GM21390 (cell line): ENCODE results near the gene NMT1.

Experiments
- ATAC-seq: cut with Tn5 transposase; IDR thresholded peaks from one replicate; pipeline ENCODE4 v1.9.1; 2021; ENCODE audit not compliant: unreplicated experiment

The NMT1 gene

GRCh38 chr17:45060797-45061605 lies at the start of gene NMT1:
NMT1 (plus strand) TSS chr17:45061317; CDS start chr17:45061330, 13 bp downstream.
- peak; percentile 86 for ATAC-seq

- no peak for ATAC-seq
Observed at GRCh38 chr17:45011767-45012166, 49.4 kb upstream of the NMT1 start.

GRCh38 chr17:45013021-45013997 lies 47.8 kb upstream of the NMT1 start:
- no peak for ATAC-seq

- ATAC-seq, result no peak
Observed at GRCh38 chr17:45016237-45016636, 44.9 kb upstream of the NMT1 start.

- ATAC-seq, result no peak
Observed at GRCh38 chr17:45016823-45017222, 44.3 kb upstream of the NMT1 start.

- no peak for ATAC-seq
Observed at GRCh38 chr17:45018514-45018847, 42.6 kb upstream of the NMT1 start.

GRCh38 chr17:45018848-45019711 lies 42.0 kb upstream of the NMT1 start:
- ATAC-seq, result no peak

- no peak for ATAC-seq
Observed at GRCh38 chr17:45020354-45021138, 40.6 kb upstream of the NMT1 start.

GRCh38 chr17:45021607-45022287 lies 39.4 kb upstream of the NMT1 start:
- no peak for ATAC-seq

GRCh38 chr17:45022288-45022648 lies 38.8 kb upstream of the NMT1 start:
- no peak for ATAC-seq

GRCh38 chr17:45022655-45023339 lies 38.3 kb upstream of the NMT1 start:
- ATAC-seq, result no peak

- no peak for ATAC-seq
Observed at GRCh38 chr17:45029096-45029495, 32.0 kb upstream of the NMT1 start.

GRCh38 chr17:45029758-45030423 lies 31.2 kb upstream of the NMT1 start:
- no peak for ATAC-seq

- no peak for ATAC-seq
Observed at GRCh38 chr17:45030733-45031132, 30.4 kb upstream of the NMT1 start.

- ATAC-seq, result no peak
Observed at GRCh38 chr17:45031231-45032173, 29.6 kb upstream of the NMT1 start.

- ATAC-seq, result no peak
Observed at GRCh38 chr17:45032174-45032541, 29.0 kb upstream of the NMT1 start.

GRCh38 chr17:45034599-45034998 lies 26.5 kb upstream of the NMT1 start:
- no peak for ATAC-seq

GRCh38 chr17:45035848-45036247 lies 25.3 kb upstream of the NMT1 start:
- ATAC-seq, result no peak
